ENCODE data around the gene TARDBP.

The TARDBP gene

GRCh38 chr1:10968411-10968826, 44.0 kb upstream of the TARDBP start:
- peak overlapping the region; percentile 6 for H3K4me3 ChIP-seq (ENCODE audit: low read length)
- H3K4me2 ChIP-seq (ENCODE audit: low read length), result peak overlapping the region; percentile 52

GRCh38 chr1:10969267-10969970, 43.0 kb upstream of the TARDBP start:
- H3K36me3 ChIP-seq (ENCODE audit: control insufficient read depth, low read length), result no peaks in the 10 kb centered on the region
- H3K4me1 ChIP-seq (ENCODE audit: control insufficient read depth, low read length), result peaks cover 44% of the 10 kb centered on the region
- H3K4me3 ChIP-seq (ENCODE audit: low read length), result no peak overlapping the region
- no peaks in the 10 kb centered on the region for H3K9me3 ChIP-seq (ENCODE audit: control insufficient read depth, insufficient read depth, low read length)
- no peaks in the 10 kb centered on the region for H3K9me2 ChIP-seq (replicated peaks; ENCODE audit: control insufficient read depth, low read length)
- H3K27ac ChIP-seq (ENCODE audit: low read depth, low read length), result no peak overlapping the region
- TF ChIP-seq CTCF (IDR thresholded peaks at IDR 0.05; ENCODE audit: low read depth, low read length, poor library complexity, severe bottlenecking), result no peak
- H3K79me2 ChIP-seq (ENCODE audit: control insufficient read depth, low read length), result no peaks in the 10 kb centered on the region
- no peaks in the 10 kb centered on the region for H4K20me1 ChIP-seq (ENCODE audit: control insufficient read depth, insufficient read depth, low read depth, low read length)
- no peaks in the 10 kb centered on the region for H3F3A ChIP-seq (ENCODE audit: control insufficient read depth, insufficient read depth)
- H3K4me2 ChIP-seq (ENCODE audit: low read length), result peak overlapping the region; percentile 8; the same call in 1 of the 2 replicates
- peaks cover 19% of the 10 kb centered on the region for H3K27me3 ChIP-seq (ENCODE audit: control insufficient read depth, low read length)

More at GRCh38 chr1:10968411-10968826, 44.0 kb upstream of the TARDBP start:
- no peak overlapping the region for H3K27ac ChIP-seq (ENCODE audit: low read depth, low read length)
- H3K36me3 ChIP-seq (ENCODE audit: control insufficient read depth, low read length), result no peaks in the 10 kb centered on the region
- no peaks in the 10 kb centered on the region for H3K9me3 ChIP-seq (ENCODE audit: control insufficient read depth, insufficient read depth, low read length)
- H3K9me2 ChIP-seq (replicated peaks; ENCODE audit: control insufficient read depth, low read length), result no peaks in the 10 kb centered on the region
- H3K4me1 ChIP-seq (ENCODE audit: control insufficient read depth, low read length), result peaks cover 44% of the 10 kb centered on the region
- no peak for TF ChIP-seq CTCF (IDR thresholded peaks at IDR 0.05; ENCODE audit: low read depth, low read length, poor library complexity, severe bottlenecking)
- no peak for TF ChIP-seq EZH2phosphoT487 (IDR thresholded peaks at IDR 0.05; ENCODE audit: borderline replicate concordance, low read length)
- no peaks in the 10 kb centered on the region for H3F3A ChIP-seq (ENCODE audit: control insufficient read depth, insufficient read depth)
- H4K20me1 ChIP-seq (ENCODE audit: control insufficient read depth, insufficient read depth, low read depth, low read length), result no peaks in the 10 kb centered on the region
- H3K27me3 ChIP-seq (ENCODE audit: control insufficient read depth, low read length), result peaks cover 26% of the 10 kb centered on the region
- H3K79me2 ChIP-seq (ENCODE audit: control insufficient read depth, low read length), result no peaks in the 10 kb centered on the region

- Histone ChIP-seq H3F3A (ENCODE audit: control insufficient read depth, insufficient read depth) (no peaks in the 10 kb centered on the region), H3K27me3 (ENCODE audit: control insufficient read depth, low read length) (peaks cover 19% of the 10 kb centered on the region), H3K36me3 (ENCODE audit: control insufficient read depth, low read length) (no peaks in the 10 kb centered on the region), H4K20me1 (ENCODE audit: control insufficient read depth, insufficient read depth, low read depth, low read length) (no peaks in the 10 kb centered on the region), H3K4me3 (ENCODE audit: low read length) (no peak overlapping the region), H3K79me2 (ENCODE audit: control insufficient read depth, low read length) (no peaks in the 10 kb centered on the region), H3K9me3 (ENCODE audit: control insufficient read depth, insufficient read depth, low read length) (no peaks in the 10 kb centered on the region), H3K4me2 (ENCODE audit: low read length) (no peak overlapping the region; the same call in 1 of the 2 replicates), H3K4me1 (ENCODE audit: control insufficient read depth, low read length) (peaks cover 40% of the 10 kb centered on the region), H3K9me2 (replicated peaks; ENCODE audit: control insufficient read depth, low read length) (no peaks in the 10 kb centered on the region), H3K27ac (ENCODE audit: low read depth, low read length) (no peak overlapping the region)
- TF ChIP-seq CTCF (IDR thresholded peaks at IDR 0.05; ENCODE audit: low read depth, low read length, poor library complexity, severe bottlenecking), result no peak
- TF ChIP-seq EZH2phosphoT487 (IDR thresholded peaks at IDR 0.05; ENCODE audit: borderline replicate concordance, low read length), result no peak
Observed at GRCh38 chr1:10969971-10970332, 42.5 kb upstream of the TARDBP start.

Data from DOHH2 (cell line).